ENCODE measurements around the gene HSFX2.
"Not testable (repeated sequence)": the region's sequence is repeated elsewhere in the genome, so short reads cannot be mapped to it uniquely, and the experiment has no call there.

Gene HSFX2

DNA sequence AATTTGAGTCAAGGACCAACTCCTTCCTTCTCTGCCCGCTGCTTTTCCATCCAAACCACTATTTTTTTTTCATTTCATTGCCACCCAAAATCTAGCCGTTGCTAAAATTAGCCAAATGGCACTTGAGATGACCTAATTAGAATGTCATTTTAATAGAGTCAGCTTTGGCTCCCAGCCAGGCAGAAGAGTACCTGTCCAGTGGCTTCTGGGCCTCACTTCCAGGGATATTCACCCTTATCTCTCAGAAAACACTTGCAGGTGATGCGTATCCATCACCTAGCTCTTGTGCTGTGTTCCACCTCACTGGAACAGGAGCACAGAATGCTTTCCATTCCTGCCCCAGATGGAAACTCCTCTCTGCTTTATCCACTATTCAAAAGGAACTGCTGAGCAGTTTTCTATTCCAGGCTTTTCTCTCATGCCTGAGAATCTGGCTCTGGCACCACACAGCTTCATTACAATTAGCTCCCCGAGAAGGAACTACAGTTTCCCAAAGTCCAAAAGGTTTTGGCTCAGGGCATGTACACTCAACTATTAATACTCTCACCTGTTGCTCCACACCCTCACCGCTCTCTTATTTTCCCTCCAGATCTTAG, 26.3 kb downstream of the HSFX2 start:
- no peaks in the 10 kb centered on the region for H3K36me3 ChIP-seq (ENCODE audit: low read depth)
- ATAC-seq (ENCODE audit: low read depth) = no peak
- DNase-seq (ENCODE audit: low spot score) = no peak
- H3K27ac ChIP-seq (ENCODE audit: poor library complexity, severe bottlenecking) = no peak overlapping the region
- TF ChIP-seq, protein P1, sequence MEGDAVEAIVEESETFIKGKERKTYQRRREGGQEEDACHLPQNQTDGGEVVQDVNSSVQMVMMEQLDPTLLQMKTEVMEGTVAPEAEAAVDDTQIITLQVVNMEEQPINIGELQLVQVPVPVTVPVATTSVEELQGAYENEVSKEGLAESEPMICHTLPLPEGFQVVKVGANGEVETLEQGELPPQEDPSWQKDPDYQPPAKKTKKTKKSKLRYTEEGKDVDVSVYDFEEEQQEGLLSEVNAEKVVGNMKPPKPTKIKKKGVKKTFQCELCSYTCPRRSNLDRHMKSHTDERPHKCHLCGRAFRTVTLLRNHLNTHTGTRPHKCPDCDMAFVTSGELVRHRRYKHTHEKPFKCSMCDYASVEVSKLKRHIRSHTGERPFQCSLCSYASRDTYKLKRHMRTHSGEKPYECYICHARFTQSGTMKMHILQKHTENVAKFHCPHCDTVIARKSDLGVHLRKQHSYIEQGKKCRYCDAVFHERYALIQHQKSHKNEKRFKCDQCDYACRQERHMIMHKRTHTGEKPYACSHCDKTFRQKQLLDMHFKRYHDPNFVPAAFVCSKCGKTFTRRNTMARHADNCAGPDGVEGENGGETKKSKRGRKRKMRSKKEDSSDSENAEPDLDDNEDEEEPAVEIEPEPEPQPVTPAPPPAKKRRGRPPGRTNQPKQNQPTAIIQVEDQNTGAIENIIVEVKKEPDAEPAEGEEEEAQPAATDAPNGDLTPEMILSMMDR (IDR thresholded peaks at IDR 0.05; ENCODE audit: poor library complexity, severe bottlenecking) = no peak
- no peak overlapping the region for H3K4me3 ChIP-seq (ENCODE audit: severe bottlenecking)
- no peaks in the 10 kb centered on the region for H3K4me1 ChIP-seq (ENCODE audit: insufficient read depth, poor library complexity, severe bottlenecking)
- no peaks in the 10 kb centered on the region for H3K9me3 ChIP-seq (ENCODE audit: severe bottlenecking)
- H3K27me3 ChIP-seq (ENCODE audit: insufficient read depth, poor library complexity, severe bottlenecking) = no peaks in the 10 kb centered on the region

DNA sequence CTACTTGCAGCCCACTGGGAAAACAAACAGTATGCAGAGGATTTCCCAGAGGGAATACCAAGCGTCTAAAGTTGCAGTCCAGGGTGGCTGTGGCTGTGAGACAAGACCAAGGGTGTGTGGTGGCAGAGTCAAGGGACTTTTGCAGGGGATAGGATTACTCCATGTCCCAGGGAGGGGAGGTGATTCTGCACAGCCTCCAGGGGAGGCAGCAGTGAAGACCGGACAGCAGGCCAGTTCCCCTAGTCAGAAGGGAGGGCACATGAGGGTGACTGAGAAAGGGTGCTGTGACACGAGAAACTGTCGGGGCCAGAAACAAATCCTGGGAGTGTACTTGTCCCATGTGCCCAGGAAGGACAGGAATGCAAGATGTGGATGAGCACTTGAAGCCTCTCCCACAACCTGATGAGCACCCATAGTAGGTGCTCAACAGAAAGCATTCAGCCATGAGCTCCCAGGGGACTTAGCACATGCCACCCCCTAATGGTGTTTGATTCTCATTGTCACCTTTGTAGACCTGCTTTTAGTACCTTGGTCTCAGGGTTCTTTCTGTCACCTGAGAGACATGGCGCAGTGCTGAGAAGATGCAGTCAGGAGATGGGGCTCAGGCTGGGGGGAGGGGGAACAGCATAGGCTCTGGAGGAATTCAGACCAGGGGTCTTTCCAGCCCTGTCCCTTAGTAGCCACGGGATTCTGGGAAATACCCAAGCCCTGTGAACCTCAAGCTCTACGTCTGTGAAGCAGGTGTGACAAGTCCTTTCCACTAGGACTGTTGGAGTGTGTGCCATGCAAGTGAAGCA, 27.3 kb downstream of the HSFX2 start:
- no peak for ATAC-seq (ENCODE audit: low read depth)
- Histone ChIP-seq H3K4me3 (ENCODE audit: severe bottlenecking) (no peak overlapping the region), H3K4me1 (ENCODE audit: insufficient read depth, poor library complexity, severe bottlenecking) (no peaks in the 10 kb centered on the region)

DNA sequence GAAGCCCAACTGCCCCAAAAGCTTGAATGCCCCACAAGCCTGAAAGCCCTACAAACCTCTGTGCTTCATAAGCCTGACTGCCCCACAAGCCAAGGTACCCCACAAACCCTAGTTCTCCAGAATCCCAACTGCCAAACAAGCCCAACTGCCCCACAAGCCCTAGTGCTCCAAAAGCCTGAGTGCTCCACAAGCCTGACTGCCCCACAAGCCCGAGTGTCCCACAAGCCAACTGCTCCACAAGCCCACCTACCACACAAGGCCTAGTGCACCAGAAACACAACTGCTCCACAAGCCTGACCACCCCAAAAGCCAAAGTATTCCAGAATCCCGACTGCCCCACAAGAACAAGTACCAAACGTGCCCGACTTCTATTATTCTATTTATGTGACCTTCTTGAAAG, 31.8 kb downstream of the HSFX2 start:
- Histone ChIP-seq H3K4me3 (ENCODE audit: severe bottlenecking) (no peak overlapping the region), H3K27ac (ENCODE audit: poor library complexity, severe bottlenecking) (no peak overlapping the region), H3K27me3 (ENCODE audit: insufficient read depth, poor library complexity, severe bottlenecking) (no peaks in the 10 kb centered on the region), H3K36me3 (ENCODE audit: low read depth) (no peaks in the 10 kb centered on the region), H3K4me1 (ENCODE audit: insufficient read depth, poor library complexity, severe bottlenecking) (no peaks in the 10 kb centered on the region), H3K9me3 (ENCODE audit: severe bottlenecking) (no peaks in the 10 kb centered on the region)
- TF ChIP-seq, protein P1 (IDR thresholded peaks at IDR 0.05; ENCODE audit: poor library complexity, severe bottlenecking) = no peak
- no peak for ATAC-seq (ENCODE audit: low read depth)
- no peak for DNase-seq (ENCODE audit: low spot score)

More for the DNA sequence above, 27.3 kb downstream of the HSFX2 start:
- Histone ChIP-seq H3K36me3 (ENCODE audit: low read depth) (no peaks in the 10 kb centered on the region), H3K27ac (ENCODE audit: poor library complexity, severe bottlenecking) (no peak overlapping the region), H3K9me3 (ENCODE audit: severe bottlenecking) (no peaks in the 10 kb centered on the region), H3K27me3 (ENCODE audit: insufficient read depth, poor library complexity, severe bottlenecking) (no peaks in the 10 kb centered on the region)
- TF ChIP-seq, protein P1 (IDR thresholded peaks at IDR 0.05; ENCODE audit: poor library complexity, severe bottlenecking) = no peak
- no peak for DNase-seq (ENCODE audit: low spot score)

DNA sequence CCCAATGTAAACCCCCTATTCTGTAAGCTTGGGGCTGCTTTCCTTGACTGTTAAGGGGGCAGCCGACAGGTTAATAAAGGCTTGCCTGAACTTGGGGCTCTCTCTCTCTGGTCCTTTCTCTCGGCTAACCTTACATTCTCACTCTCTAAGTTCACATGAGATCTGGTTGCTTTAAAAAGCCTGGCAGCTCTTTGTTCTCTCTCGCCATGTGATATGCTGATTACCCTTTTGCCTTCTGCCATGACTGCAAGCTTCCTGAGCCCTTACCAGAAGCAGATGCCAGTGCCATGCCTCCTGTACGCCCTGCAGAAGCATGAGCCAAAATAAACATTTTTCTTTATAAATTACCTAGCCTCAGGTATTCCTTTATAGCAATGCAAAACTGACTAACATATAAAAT, 39.9 kb downstream of the HSFX2 start:
- not testable (repeated sequence) for H3K9me3 ChIP-seq (ENCODE audit: severe bottlenecking); H3K4me1 ChIP-seq (ENCODE audit: insufficient read depth, poor library complexity, severe bottlenecking); H3K27ac ChIP-seq (ENCODE audit: poor library complexity, severe bottlenecking); DNase-seq (ENCODE audit: low spot score); H3K36me3 ChIP-seq (ENCODE audit: low read depth); H3K27me3 ChIP-seq (ENCODE audit: insufficient read depth, poor library complexity, severe bottlenecking); H3K4me3 ChIP-seq (ENCODE audit: severe bottlenecking); ATAC-seq (ENCODE audit: low read depth)

DNA sequence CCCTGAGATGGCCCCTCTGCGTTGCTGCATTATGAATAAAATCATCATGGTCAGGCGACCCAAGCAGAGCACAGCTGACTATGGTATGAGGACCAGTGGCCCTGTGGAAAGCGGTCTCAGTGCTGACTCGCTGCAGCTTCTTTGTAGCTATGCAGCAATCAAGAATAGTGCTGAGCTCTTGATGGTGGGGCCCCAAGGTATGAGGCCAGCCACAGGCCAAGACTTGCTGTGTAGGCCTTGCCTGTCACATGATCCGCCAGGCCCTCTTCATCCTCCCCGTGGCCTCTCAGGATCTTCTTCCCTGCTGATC, 43.2 kb downstream of the HSFX2 start:
- not testable (repeated sequence) for DNase-seq (ENCODE audit: low spot score); H3K9me3 ChIP-seq (ENCODE audit: severe bottlenecking); ATAC-seq (ENCODE audit: low read depth); H3K27ac ChIP-seq (ENCODE audit: poor library complexity, severe bottlenecking); H3K4me1 ChIP-seq (ENCODE audit: insufficient read depth, poor library complexity, severe bottlenecking); H3K4me3 ChIP-seq (ENCODE audit: severe bottlenecking); H3K27me3 ChIP-seq (ENCODE audit: insufficient read depth, poor library complexity, severe bottlenecking); H3K36me3 ChIP-seq (ENCODE audit: low read depth)

DNA sequence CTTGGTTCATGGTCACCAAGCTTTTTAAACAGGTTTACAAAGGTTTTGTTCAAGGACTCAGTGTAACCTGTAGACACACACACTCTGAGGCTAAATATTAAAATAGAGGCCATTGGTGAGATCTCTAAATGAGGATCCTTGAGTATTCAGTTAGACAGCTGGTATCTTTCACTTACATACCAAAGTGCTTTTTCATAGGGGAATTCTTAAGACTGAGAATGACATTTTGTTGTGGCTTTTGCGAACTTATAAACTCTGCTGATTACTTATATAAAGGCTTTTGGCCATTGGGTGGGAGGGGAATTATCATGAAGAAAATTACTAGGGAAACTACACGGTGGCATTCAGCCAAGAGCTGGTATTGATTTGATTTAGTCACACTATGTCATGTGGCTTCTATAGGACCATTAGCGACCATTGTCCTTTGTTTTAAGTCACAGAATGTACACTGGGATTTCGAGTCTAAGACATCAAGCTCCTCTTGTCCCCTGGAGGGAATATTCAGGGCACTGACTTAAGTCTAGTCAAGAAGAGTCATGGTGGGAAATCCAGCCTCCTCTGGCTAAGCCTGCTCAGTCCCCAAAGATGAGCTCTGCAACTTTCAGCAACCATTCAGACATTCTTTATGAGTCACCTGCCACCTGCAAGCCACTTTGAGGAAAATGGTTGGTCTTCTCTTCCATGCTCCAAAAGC, 43.7 kb downstream of the HSFX2 start:
- H3K4me1 ChIP-seq (ENCODE audit: insufficient read depth, poor library complexity, severe bottlenecking); H3K27ac ChIP-seq (ENCODE audit: poor library complexity, severe bottlenecking); H3K36me3 ChIP-seq (ENCODE audit: low read depth); H3K27me3 ChIP-seq (ENCODE audit: insufficient read depth, poor library complexity, severe bottlenecking); H3K4me3 ChIP-seq (ENCODE audit: severe bottlenecking); H3K9me3 ChIP-seq (ENCODE audit: severe bottlenecking); ATAC-seq (ENCODE audit: low read depth); DNase-seq (ENCODE audit: low spot score): not testable (repeated sequence)

DNA sequence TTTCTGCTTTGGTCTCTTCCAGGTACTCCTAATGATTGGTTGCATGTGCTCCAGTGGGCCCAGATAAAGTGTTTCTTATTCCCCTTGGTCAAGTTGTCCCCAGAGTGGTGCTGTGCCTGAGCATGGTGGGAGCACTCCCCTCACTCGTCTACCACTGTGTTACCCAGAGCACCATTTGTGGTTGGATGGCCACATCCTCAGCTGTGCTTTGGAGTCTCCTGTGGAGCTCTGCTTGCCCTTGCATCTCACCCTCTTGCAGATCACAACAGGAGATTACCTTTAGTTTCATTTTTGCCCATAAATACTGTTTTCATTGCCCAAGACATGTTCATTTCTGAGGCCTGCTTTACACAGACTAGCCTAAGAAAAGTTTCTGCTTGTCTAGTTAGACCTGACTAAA, 44.7 kb downstream of the HSFX2 start:
- H3K27ac ChIP-seq (ENCODE audit: poor library complexity, severe bottlenecking); H3K4me1 ChIP-seq (ENCODE audit: insufficient read depth, poor library complexity, severe bottlenecking); ATAC-seq (ENCODE audit: low read depth); DNase-seq (ENCODE audit: low spot score); H3K4me3 ChIP-seq (ENCODE audit: severe bottlenecking); H3K27me3 ChIP-seq (ENCODE audit: insufficient read depth, poor library complexity, severe bottlenecking); H3K9me3 ChIP-seq (ENCODE audit: severe bottlenecking); H3K36me3 ChIP-seq (ENCODE audit: low read depth): not testable (repeated sequence)

DNA sequence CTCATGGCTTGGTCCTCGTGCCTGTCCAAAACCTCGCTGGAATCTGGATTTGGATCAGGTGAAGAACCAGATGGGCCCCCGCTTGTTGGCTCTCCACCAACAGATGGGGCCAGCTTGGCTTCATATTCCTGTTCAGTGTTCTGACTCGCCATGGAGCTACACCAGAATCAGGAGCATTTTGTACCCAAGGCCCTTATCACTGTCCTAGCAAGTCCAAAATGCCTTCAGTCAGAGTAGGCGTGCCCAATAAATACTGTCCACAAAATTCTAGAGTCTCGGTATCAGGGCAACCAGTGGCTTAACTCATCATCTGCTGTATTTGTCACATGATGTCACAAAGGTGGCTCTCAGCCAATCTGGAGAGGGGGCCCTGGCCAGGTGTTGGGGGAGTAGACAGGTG, 45.4 kb downstream of the HSFX2 start, which contains the start of gene HSFX3:
HSFX3 (minus strand) TSS at position 224 of the 400 bp plus-strand sequence; CDS start at position 152, 72 bp downstream.
- DNase-seq (ENCODE audit: low spot score); H3K27me3 ChIP-seq (ENCODE audit: insufficient read depth, poor library complexity, severe bottlenecking); H3K4me3 ChIP-seq (ENCODE audit: severe bottlenecking); H3K36me3 ChIP-seq (ENCODE audit: low read depth); H3K4me1 ChIP-seq (ENCODE audit: insufficient read depth, poor library complexity, severe bottlenecking); H3K27ac ChIP-seq (ENCODE audit: poor library complexity, severe bottlenecking); ATAC-seq (ENCODE audit: low read depth); H3K9me3 ChIP-seq (ENCODE audit: severe bottlenecking): not testable (repeated sequence)
